HUES6 (cell line): ENCODE measurements around the gene C1orf35.

Experiments used
- H3K27ac ChIP-seq: 2 replicates; pipeline ENCODE4 v1.7.0; 2013; ENCODE audit warnings: low read depth, mild to moderate bottlenecking, low read length, inconsistent platforms
- H3K27me3 ChIP-seq: 2 replicates; pipeline ENCODE4 v1.6.1; 2013; ENCODE audit warnings: low read length; ENCODE audit not compliant: control insufficient read depth, insufficient read depth
- H3K36me3 ChIP-seq: 2 replicates; pipeline ENCODE4 v1.6.1; 2013; ENCODE audit warnings: low read length; ENCODE audit not compliant: control insufficient read depth, insufficient read depth
- H3K4me1 ChIP-seq: 2 replicates; pipeline ENCODE4 v1.6.1; 2013; ENCODE audit warnings: low read length; ENCODE audit not compliant: control insufficient read depth, insufficient read depth
- H3K4me3 ChIP-seq: 2 replicates; pipeline ENCODE4 v1.5.1; 2013; ENCODE audit warnings: low read depth, low read length
- H3K9ac ChIP-seq: one replicate; pipeline ENCODE4 v1.6.1; 2013; ENCODE audit warnings: mild to moderate bottlenecking, low read length
- H3K9me3 ChIP-seq: 2 replicates; pipeline ENCODE4 v1.6.1; 2013; ENCODE audit warnings: low read depth, low read length; ENCODE audit not compliant: control insufficient read depth, insufficient read depth

Gene C1orf35

GRCh38 chr1:228076796-228077430, 26.2 kb downstream of the C1orf35 start:
- Histone ChIP-seq H3K4me1 (peaks cover 20% of the 10 kb centered on the region; the same call in 1 of the 2 replicates), H3K4me3 (no peak overlapping the region), H3K9me3 (no peaks in the 10 kb centered on the region), H3K27ac (no peak overlapping the region), H3K27me3 (peaks cover 68% of the 10 kb centered on the region), H3K9ac (no peak overlapping the region), H3K36me3 (no peaks in the 10 kb centered on the region)

- Histone ChIP-seq H3K9me3 (no peaks in the 10 kb centered on the region), H3K27ac (no peak overlapping the region), H3K4me3 (no peak overlapping the region), H3K4me1 (peaks cover 15% of the 10 kb centered on the region; the same call in 1 of the 2 replicates), H3K36me3 (no peaks in the 10 kb centered on the region), H3K27me3 (peaks cover 79% of the 10 kb centered on the region), H3K9ac (no peak overlapping the region)
Observed at GRCh38 chr1:228075801-228076271, 27.3 kb downstream of the C1orf35 start.

- peaks cover 86% of the 10 kb centered on the region for H3K27me3 ChIP-seq
Observed at GRCh38 chr1:228074954-228075730, 28.0 kb downstream of the C1orf35 start.

GRCh38 chr1:228073857-228074545, 29.1 kb downstream of the C1orf35 start:
- Histone ChIP-seq H3K36me3 (no peaks in the 10 kb centered on the region), H3K27me3 (peaks cover 89% of the 10 kb centered on the region), H3K4me1 (peaks cover 13% of the 10 kb centered on the region; the same call in 1 of the 2 replicates)

More at GRCh38 chr1:228074954-228075730, 28.0 kb downstream of the C1orf35 start:
- Histone ChIP-seq H3K4me3 (no peak overlapping the region), H3K9me3 (no peaks in the 10 kb centered on the region), H3K27ac (no peak overlapping the region), H3K9ac (no peak overlapping the region), H3K36me3 (no peaks in the 10 kb centered on the region), H3K4me1 (peaks cover 15% of the 10 kb centered on the region; the same call in 1 of the 2 replicates)

GRCh38 chr1:228073061-228073856, 29.9 kb downstream of the C1orf35 start:
- Histone ChIP-seq H3K4me1 (peaks cover 8% of the 10 kb centered on the region; the same call in 1 of the 2 replicates), H3K36me3 (no peaks in the 10 kb centered on the region), H3K27me3 (peaks cover 96% of the 10 kb centered on the region), H3K9me3 (no peaks in the 10 kb centered on the region), H3K9ac (no peak overlapping the region), H3K4me3 (no peak overlapping the region), H3K27ac (no peak overlapping the region)

More at GRCh38 chr1:228073857-228074545, 29.1 kb downstream of the C1orf35 start:
- Histone ChIP-seq H3K4me3 (no peak overlapping the region), H3K27ac (no peak overlapping the region), H3K9me3 (no peaks in the 10 kb centered on the region), H3K9ac (no peak overlapping the region)

GRCh38 chr1:228072658-228073043, 30.5 kb downstream of the C1orf35 start:
- H3K4me3 ChIP-seq = no peak overlapping the region
- H3K9ac ChIP-seq = no peak overlapping the region
- no peaks in the 10 kb centered on the region for H3K9me3 ChIP-seq
- no peaks in the 10 kb centered on the region for H3K36me3 ChIP-seq
- H3K4me1 ChIP-seq = peaks cover 8% of the 10 kb centered on the region; the same call in 1 of the 2 replicates
- no peak overlapping the region for H3K27ac ChIP-seq
- H3K27me3 ChIP-seq = peaks cover 98% of the 10 kb centered on the region

GRCh38 chr1:228071839-228072657, 31.1 kb downstream of the C1orf35 start:
- Histone ChIP-seq H3K9me3 (no peaks in the 10 kb centered on the region), H3K4me3 (no peak overlapping the region), H3K4me1 (peaks cover 8% of the 10 kb centered on the region; the same call in 1 of the 2 replicates), H3K9ac (no peak overlapping the region), H3K27me3 (peaks cover 98% of the 10 kb centered on the region), H3K27ac (no peak overlapping the region), H3K36me3 (no peaks in the 10 kb centered on the region)

- no peak overlapping the region for H3K9ac ChIP-seq
- H3K4me1 ChIP-seq = peaks cover 8% of the 10 kb centered on the region; the same call in 1 of the 2 replicates
- H3K27ac ChIP-seq = no peak overlapping the region
- H3K4me3 ChIP-seq = no peak overlapping the region
- no peaks in the 10 kb centered on the region for H3K36me3 ChIP-seq
- no peaks in the 10 kb centered on the region for H3K9me3 ChIP-seq
- H3K27me3 ChIP-seq = peaks cover 98% of the 10 kb centered on the region
Observed at GRCh38 chr1:228070851-228071250, 32.3 kb downstream of the C1orf35 start.

GRCh38 chr1:228070173-228070572, 33.0 kb downstream of the C1orf35 start:
- Histone ChIP-seq H3K9me3 (no peaks in the 10 kb centered on the region), H3K36me3 (no peaks in the 10 kb centered on the region), H3K4me3 (no peak overlapping the region), H3K9ac (no peak overlapping the region), H3K4me1 (peaks cover 13% of the 10 kb centered on the region; the same call in 1 of the 2 replicates), H3K27ac (no peak overlapping the region), H3K27me3 (peaks cover 98% of the 10 kb centered on the region)

GRCh38 chr1:228068359-228068758, 34.8 kb downstream of the C1orf35 start:
- H3K27me3 ChIP-seq = peaks cover 96% of the 10 kb centered on the region

More at GRCh38 chr1:228068359-228068758, 34.8 kb downstream of the C1orf35 start:
- no peak overlapping the region for H3K9ac ChIP-seq
- H3K36me3 ChIP-seq = no peaks in the 10 kb centered on the region
- H3K9me3 ChIP-seq = no peaks in the 10 kb centered on the region
- no peak overlapping the region for H3K27ac ChIP-seq
- H3K4me1 ChIP-seq = peaks cover 20% of the 10 kb centered on the region; the same call in 1 of the 2 replicates
- H3K4me3 ChIP-seq = no peak overlapping the region
